Ishikawa (cell line): ENCODE measurements around the gene RASAL2.

ENCODE experiments used
- CEBPB ChIP-seq: IDR thresholded peaks from 2 replicates; pipeline ENCODE4 v1.6.1; 2012
- CREB1 ChIP-seq: IDR thresholded peaks from 2 replicates; pipeline ENCODE4 v1.6.1; 2012; ENCODE audit warnings: low read depth
- EGR1 ChIP-seq: IDR thresholded peaks from 2 replicates; pipeline ENCODE4 v1.6.1; 2012
- EP300 ChIP-seq: IDR thresholded peaks from 2 replicates; pipeline ENCODE4 v1.6.1; 2012; ENCODE audit warnings: borderline replicate concordance
- FOXM1 ChIP-seq: IDR thresholded peaks from 2 replicates; pipeline ENCODE4 v1.6.1; 2012; ENCODE audit warnings: low read depth, borderline replicate concordance
- NFIC ChIP-seq: IDR thresholded peaks from 2 replicates; pipeline ENCODE4 v1.6.1; 2012
- RAD21 ChIP-seq: IDR thresholded peaks from 2 replicates; pipeline ENCODE4 v1.6.1; 2012; ENCODE audit warnings: low read depth
- TAF1 ChIP-seq: IDR thresholded peaks from 2 replicates; pipeline ENCODE4 v1.6.1; 2012; ENCODE audit warnings: low read depth, mild to moderate bottlenecking
- TCF12 ChIP-seq: IDR thresholded peaks from 2 replicates; pipeline ENCODE4 v1.6.1; 2012; ENCODE audit warnings: low read depth
- TEAD4 ChIP-seq: IDR thresholded peaks from 2 replicates; pipeline ENCODE4 v1.6.1; 2012
- YY1 ChIP-seq: IDR thresholded peaks from 2 replicates; pipeline ENCODE4 v1.6.1; 2012; ENCODE audit warnings: low read depth
- ZBTB7A ChIP-seq: IDR thresholded peaks from 2 replicates; pipeline ENCODE4 v1.6.1; 2012; ENCODE audit warnings: low read depth
- TF ChIP-seq, protein P1 (sequence below): IDR thresholded peaks from 2 replicates; pipeline ENCODE4 v1.6.1; 2012
- TF ChIP-seq, protein P2 (sequence below): IDR thresholded peaks from 2 replicates; pipeline ENCODE4 v1.6.1; 2012; ENCODE audit warnings: low read depth, mild to moderate bottlenecking
- TF ChIP-seq, protein P3 (sequence below): IDR thresholded peaks from 2 replicates; pipeline ENCODE4 v1.6.1; 2012

RASAL2 gene

DNA sequence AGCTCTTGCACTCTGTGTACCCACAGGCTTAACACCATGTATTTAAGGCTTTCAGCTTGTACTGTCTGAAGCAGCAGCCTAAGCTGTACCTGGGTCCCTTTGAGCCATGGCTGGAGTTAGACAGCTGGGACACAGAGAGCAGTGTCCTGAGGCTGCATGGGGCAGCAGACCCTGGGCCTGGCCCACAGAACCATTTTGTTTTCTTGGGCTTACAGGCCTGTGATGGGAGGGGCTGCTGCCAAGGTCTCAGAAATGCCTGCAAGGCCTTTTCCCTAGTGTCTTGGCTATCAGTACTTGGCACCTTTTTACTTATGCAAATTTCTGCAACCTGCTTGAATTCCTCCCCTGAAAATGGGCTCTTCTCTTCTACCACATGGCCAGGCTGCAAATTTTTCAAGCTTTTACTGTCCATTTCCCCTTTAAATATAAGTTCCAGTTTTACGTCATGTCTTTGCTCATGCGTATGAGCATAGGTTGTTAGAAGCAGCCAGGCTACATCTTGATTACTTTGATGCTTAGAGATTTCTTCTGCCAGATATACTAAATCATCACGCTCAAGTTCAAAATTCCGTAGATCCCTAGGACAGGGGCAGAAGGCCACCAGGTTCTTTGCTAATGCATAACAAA is 259.0 kb downstream of the RASAL2 start:
- TF ChIP-seq EGR1 (no peak), TCF12 (no peak), TEAD4 (no peak), EP300 (no peak), CREB1 (no peak), ZBTB7A (no peak), YY1 (no peak), FOXM1 (no peak), NFIC (no peak), CEBPB (no peak), TAF1 (no peak), RAD21 (no peak)
- TF ChIP-seq, protein P1, sequence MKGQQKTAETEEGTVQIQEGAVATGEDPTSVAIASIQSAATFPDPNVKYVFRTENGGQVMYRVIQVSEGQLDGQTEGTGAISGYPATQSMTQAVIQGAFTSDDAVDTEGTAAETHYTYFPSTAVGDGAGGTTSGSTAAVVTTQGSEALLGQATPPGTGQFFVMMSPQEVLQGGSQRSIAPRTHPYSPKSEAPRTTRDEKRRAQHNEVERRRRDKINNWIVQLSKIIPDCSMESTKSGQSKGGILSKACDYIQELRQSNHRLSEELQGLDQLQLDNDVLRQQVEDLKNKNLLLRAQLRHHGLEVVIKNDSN: no peak
- TF ChIP-seq, protein P2, sequence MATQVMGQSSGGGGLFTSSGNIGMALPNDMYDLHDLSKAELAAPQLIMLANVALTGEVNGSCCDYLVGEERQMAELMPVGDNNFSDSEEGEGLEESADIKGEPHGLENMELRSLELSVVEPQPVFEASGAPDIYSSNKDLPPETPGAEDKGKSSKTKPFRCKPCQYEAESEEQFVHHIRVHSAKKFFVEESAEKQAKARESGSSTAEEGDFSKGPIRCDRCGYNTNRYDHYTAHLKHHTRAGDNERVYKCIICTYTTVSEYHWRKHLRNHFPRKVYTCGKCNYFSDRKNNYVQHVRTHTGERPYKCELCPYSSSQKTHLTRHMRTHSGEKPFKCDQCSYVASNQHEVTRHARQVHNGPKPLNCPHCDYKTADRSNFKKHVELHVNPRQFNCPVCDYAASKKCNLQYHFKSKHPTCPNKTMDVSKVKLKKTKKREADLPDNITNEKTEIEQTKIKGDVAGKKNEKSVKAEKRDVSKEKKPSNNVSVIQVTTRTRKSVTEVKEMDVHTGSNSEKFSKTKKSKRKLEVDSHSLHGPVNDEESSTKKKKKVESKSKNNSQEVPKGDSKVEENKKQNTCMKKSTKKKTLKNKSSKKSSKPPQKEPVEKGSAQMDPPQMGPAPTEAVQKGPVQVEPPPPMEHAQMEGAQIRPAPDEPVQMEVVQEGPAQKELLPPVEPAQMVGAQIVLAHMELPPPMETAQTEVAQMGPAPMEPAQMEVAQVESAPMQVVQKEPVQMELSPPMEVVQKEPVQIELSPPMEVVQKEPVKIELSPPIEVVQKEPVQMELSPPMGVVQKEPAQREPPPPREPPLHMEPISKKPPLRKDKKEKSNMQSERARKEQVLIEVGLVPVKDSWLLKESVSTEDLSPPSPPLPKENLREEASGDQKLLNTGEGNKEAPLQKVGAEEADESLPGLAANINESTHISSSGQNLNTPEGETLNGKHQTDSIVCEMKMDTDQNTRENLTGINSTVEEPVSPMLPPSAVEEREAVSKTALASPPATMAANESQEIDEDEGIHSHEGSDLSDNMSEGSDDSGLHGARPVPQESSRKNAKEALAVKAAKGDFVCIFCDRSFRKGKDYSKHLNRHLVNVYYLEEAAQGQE: no peak
- TF ChIP-seq, protein P3, sequence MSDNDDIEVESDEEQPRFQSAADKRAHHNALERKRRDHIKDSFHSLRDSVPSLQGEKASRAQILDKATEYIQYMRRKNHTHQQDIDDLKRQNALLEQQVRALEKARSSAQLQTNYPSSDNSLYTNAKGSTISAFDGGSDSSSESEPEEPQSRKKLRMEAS: no peak

DNA sequence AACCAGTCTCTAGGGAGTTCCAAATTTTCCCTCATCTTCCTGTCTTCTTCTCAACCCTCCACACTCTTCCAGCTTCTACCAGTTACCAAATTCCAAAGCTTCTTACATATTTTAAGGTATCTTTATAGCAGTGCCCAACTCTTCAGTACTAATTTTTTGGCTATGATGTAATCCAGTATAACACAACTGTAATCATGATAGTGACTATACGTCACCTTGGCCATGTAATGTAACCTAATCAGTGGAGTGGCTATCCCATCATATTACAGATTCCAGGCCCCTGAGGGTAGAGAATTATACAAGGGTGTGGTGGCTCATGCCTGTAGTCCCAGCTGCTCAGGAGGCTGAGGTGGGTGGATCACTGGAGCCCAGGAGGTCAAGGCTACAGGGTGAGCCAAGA is 259.6 kb downstream of the RASAL2 start:
- TF ChIP-seq ZBTB7A (no peak), CEBPB (no peak), NFIC (no peak), EP300 (no peak), TEAD4 (no peak), EGR1 (no peak), YY1 (no peak), CREB1 (no peak), FOXM1 (no peak), TCF12 (no peak), RAD21 (no peak)
- TF ChIP-seq, protein P3: no peak
- TF ChIP-seq, protein P2: no peak
- TF ChIP-seq, protein P1: no peak

DNA sequence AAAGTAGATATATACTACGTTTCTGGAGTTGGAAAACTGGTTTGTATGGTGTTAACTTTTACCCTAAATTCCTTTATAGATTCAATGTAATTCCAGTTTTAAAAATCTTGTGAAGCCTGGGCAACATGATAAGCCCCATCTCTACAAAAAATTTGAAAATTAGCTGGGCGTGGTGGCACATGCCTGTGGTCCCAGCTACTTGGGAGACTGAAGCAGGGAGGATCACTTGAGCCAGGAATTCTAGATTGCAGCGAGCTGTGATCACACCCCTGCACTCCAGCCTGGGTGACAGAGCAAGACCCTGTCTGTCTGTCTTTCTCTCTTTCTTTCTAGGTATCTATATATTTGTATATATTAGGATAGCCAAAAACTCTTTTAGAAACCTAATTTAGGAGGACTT is 260.9 kb downstream of the RASAL2 start:
- no peak for TF ChIP-seq TEAD4
- no peak for TF ChIP-seq TCF12
- no peak for TF ChIP-seq EP300
- TF ChIP-seq, protein P1: no peak
- TF ChIP-seq YY1: no peak
- TF ChIP-seq CREB1: no peak
- TF ChIP-seq ZBTB7A: no peak
- no peak for TF ChIP-seq RAD21
- TF ChIP-seq FOXM1: no peak
- no peak for TF ChIP-seq CEBPB
- TF ChIP-seq, protein P3: no peak
- TF ChIP-seq NFIC: no peak
- TF ChIP-seq, protein P2: no peak
- TF ChIP-seq EGR1: no peak
- TF ChIP-seq TAF1: no peak

DNA sequence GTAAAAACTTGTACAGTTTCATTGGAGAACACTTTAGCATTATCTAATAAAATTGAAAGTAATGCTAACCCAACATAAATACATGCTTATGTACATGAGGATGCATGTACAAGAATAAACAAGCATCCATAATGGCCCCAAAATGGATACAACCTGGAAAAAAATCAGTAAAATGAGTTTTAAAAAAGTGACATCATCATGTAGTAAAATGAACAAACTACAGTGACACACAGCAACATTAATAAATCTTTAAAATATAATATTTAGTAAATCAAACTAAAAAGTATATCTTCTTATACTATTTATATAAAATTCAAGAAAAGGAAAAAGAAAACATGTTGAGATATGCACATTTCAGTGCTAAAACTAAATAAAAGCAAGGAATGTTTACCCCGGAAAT is 262.4 kb downstream of the RASAL2 start:
- no peak for TF ChIP-seq FOXM1
- TF ChIP-seq TCF12: no peak
- no peak for TF ChIP-seq ZBTB7A
- no peak for TF ChIP-seq TEAD4
- TF ChIP-seq, protein P2: no peak
- TF ChIP-seq, protein P1: no peak
- TF ChIP-seq CEBPB: no peak
- TF ChIP-seq CREB1: no peak
- TF ChIP-seq TAF1: no peak
- no peak for TF ChIP-seq NFIC
- TF ChIP-seq RAD21: no peak
- no peak for TF ChIP-seq EGR1
